HG03064 (cell line): ENCODE data around the gene HS3ST5.
"Not testable (repeated sequence)": the region's sequence is repeated elsewhere in the genome, so short reads cannot be mapped to it uniquely, and the experiment has no call there.

Experiments used
- ATAC-seq: cut with Tn5 transposase; IDR thresholded peaks from one replicate; pipeline ENCODE4 v1.9.1; 2021; ENCODE audit warnings: low read depth; ENCODE audit not compliant: unreplicated experiment

Gene HS3ST5

GRCh38 chr6:114342086-114342825 lies 567 bp downstream of the HS3ST5 start:
- no peak for ATAC-seq

- ATAC-seq: no peak
These were observed 3.1 kb downstream of the HS3ST5 start for GRCh38 chr6:114339706-114340105.

DNA sequence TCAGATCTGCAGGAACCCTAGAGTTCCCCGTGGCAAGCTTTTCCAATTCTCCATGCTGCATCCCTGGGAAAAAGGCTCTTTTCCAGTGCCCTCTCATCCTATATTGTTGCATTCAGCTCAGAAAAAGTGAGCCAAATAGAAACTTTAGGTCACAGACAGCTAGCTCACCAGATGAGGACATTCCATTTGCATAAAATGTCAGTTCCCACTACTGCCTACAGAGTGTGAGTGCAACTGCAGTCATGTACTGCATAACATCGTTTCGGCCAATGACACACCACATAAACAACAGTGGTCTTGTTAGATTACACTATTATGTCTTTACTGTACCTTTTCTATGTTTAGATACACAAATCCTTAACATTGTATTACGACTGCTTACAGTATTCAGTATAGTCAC lies 8.6 kb downstream of the HS3ST5 start:
- ATAC-seq: no peak

- no peak for ATAC-seq
These were observed 15.7 kb downstream of the HS3ST5 start for GRCh38 chr6:114327074-114327473.

- ATAC-seq: no peak
These were observed 19.0 kb downstream of the HS3ST5 start for GRCh38 chr6:114323784-114324183.

DNA sequence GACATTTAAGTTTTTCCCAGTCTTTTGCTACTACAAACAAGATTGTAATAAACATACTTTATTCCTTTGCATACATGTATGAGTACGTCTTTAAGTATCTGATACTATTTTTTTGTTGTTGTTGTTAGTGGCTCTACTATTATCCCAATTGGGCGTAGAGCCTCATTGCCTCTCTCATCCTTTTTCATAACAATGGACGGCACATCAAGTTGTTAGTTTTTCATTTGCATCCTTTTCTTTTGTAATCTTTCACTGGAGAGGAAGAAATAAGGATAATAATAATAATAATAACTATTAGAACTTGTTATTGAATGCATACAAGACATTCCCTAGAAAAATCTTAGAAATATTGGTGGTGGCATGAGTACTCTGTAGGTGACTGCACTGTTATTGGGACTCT lies 23.1 kb downstream of the HS3ST5 start:
- no peak for ATAC-seq

DNA sequence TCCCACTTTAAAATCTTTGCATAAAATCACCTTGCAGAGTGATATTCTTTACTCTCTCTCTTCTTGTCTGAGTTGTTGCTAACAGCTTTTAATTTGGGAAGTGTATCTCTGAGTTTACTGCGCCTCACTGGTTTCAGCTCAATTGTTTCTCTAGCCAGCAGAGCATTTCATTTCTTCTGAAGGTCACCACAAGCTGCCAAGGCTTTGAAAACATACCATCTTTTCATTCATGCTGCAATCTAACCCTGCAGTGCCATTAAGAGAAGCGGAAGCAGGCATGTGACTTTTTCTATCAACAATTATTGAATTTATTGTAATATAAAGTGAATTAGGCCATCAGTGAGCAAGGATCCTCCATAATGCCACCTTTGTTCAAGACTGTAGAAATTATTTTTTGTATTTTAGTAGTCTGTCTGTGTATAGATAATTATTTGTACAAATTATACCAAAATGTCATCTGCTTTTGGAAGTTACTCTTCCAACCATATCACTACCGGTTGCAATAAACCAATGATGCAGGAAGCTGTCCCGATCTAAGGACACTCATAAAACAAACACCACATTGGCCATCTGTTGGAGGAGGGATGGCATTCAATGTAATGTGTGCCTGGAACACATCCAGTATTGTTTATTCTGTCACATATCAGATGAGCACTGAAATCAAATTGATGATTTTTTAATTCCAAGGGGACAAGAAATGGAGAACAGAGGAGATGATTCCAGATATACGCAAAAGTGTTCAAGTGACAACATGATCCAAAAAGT lies 26.8 kb downstream of the HS3ST5 start:
- ATAC-seq: no peak

GRCh38 chr6:114313816-114314215 lies 29.0 kb downstream of the HS3ST5 start:
- ATAC-seq: not testable (repeated sequence)

DNA sequence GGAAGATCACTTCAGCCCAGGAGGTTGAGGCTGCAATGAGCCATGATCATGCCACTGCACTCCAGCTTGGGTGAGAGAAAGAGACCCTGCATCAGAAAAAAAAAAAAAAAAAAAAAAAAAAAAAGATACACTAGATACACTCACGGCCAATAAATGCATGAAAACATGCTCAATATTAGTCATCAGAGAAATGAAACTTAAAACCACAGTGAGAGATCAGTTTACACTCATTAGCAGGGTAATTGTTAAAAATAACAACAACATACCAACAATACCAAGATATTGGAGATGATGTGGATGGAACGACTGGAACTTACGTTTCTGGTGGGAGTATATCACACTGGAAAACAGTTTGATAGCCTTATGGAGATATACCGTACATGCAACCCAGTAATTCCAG lies 29.9 kb downstream of the HS3ST5 start:
- no peak for ATAC-seq

DNA sequence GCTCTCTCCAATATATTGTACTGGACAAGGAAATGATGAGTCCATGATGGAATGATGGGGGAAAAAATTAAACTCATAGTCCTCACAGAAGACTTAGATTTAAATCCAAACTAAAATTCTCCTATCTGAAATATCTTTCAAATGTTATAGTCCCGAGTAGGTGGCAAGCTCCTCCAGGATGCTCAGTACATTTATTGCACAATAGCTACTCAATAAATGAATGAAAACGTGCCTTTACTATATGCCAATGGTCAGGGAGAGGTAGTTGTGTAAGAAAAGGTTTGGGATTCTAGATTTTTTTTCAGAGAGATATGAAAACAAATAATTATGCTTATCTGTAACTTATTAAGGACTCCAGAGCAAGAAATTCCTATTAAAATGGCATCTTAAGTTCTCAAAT lies 32.8 kb downstream of the HS3ST5 start:
- no peak for ATAC-seq

DNA sequence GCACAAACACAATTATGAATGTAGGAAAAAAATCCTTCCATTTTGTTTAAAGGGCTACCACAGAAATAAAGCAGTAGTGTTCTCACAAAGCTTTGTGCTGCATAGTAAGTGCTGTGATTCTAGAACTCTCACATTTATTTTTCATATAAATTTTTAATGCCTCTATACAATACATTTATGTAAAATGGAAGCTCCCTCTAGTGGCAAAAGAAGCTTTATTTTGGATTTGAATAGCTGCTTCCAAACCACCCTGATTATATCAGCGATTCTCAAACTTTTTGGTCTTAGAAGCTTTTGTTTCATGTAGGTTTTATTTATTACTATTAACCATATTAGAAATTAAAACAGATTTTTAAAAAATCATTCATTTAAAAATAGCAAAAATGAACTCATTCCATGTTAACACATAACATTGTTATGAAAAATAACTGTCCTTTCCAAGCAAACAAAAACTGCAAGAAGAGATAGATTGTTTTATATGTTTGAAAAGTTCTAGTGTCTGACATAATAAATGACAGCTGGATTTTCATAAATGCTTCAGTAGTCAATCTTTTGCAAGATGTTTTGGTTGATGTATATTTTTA lies 38.4 kb downstream of the HS3ST5 start:
- ATAC-seq: no peak

DNA sequence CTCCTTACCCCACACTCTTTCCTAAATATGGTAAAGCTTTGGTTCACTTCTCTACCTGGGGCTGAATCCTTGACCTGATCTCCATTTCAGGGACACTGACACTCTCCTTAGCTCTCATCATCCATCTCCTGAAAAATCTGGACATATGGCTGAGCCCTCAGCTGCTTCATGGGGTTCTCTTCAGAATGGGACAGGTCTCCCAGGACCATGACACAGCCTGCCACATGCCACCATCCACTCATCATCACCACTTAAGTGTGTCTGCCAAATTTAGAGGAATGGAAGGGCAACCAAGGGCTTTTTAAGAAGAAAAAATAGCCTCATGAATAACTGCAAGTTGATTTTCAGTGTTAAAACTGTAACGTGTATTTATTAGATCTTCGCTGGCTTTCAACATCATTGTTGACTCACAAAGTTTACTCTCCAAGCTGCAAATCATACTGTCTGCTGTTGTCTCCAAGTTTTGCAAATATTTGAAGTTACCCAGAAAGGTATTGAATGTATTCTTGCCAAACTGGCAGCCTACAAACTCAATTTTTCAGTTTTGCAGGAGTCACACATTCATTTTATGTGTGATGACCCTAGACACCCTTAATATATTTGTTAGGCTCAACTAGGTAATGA lies 41.1 kb downstream of the HS3ST5 start:
- no peak for ATAC-seq

- no peak for ATAC-seq
These were observed 45.7 kb downstream of the HS3ST5 start for GRCh38 chr6:114297135-114297534.

DNA sequence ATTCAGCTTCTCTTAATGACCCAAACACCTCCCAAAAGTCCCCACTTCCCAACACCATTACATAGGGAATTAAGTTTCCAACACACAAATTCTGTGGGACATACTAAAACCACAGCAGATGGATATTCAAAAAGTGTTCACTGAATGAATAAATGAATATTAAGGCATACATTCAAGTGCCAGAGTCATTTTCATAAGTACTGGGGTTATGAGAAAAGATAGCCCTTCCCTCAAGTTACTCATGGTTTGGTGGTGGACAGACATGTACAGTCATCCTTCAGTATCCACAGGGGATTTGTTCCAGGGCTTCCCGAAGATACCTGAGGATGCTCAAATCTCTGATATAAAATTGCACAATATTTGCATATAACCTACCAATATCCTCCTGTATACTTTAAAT lies 50.4 kb downstream of the HS3ST5 start:
- ATAC-seq: no peak

DNA sequence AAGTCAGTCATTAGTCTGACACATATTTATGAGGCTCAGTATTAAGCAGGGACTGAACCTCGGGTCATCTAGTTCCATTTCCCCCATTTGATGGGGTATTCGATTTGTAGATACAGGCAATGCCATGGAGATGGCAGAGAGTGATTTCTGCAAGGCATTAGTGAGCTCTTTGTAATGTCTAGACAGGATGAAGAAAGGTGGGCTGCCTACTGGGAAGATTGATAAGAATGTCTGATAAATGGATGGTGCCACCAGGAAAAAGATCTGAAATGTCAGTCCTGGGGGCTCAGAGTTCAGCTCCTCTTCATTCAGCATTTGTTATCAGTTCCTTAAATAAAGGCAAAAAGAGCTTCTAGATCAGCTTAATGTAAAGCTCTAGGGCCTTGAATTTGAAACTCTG lies 51.4 kb downstream of the HS3ST5 start:
- no peak for ATAC-seq

GRCh38 chr6:114290864-114291263 lies 52.0 kb downstream of the HS3ST5 start:
- no peak for ATAC-seq

- ATAC-seq: no peak
These were observed 53.9 kb downstream of the HS3ST5 start for GRCh38 chr6:114288701-114289495.

DNA sequence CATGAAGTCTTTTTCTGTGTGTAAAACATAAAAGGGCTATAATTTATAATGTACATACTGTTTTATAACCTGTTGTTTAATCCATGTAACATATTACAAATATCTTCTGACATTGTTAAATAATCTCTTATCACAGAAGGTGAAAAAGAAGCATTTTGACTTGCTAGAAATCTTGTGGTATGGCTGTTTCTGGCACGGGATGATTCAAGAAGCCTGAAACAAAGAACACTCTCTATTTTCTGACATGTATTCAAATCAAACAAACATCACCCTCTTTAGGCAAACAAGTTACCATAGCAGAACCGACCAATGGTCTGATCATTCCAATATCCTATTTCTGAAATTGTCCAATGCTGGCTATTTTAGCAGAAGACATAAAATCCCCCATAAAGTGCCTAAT lies 55.4 kb downstream of the HS3ST5 start:
- no peak for ATAC-seq

GRCh38 chr6:114286211-114286610 lies 56.6 kb downstream of the HS3ST5 start:
- no peak for ATAC-seq

- no peak for ATAC-seq
These were observed 58.5 kb downstream of the HS3ST5 start for GRCh38 chr6:114284281-114284680.

DNA sequence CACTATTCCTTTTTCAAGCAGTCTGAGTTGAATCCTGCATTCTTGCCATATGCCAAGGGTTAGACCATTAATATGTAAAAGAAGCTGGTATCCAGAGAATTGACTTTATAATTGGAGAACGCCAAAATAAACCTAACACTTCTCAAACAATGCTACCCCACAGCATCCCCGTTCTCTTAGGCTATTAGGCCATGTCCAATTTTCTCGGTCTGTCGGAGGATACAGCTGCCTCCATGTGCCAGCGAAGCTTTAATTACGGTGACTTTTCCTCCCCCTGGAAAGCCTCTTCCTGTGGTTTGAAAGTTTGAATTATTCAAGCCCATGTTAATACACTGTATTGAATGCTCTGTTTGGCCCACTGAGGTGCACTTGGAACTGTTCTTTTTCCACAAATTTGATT lies 60.5 kb downstream of the HS3ST5 start:
- ATAC-seq: no peak
